Esophagus squamous epithelium (tissue), 4 donors: ENCODE results near the gene PHF23.

Experiments
- POLR2A ChIP-seq, 4 donors: fragments of 450-650 bp; IDR thresholded peaks; one replicate each; pipeline ENCODE4 v1.6.1; 2017; ENCODE audit warnings: antibody characterized with exemption in 4 of 4, mild to moderate bottlenecking in 4 of 4, moderate library complexity in 3 of 4
- TF ChIP-seq, protein P1 (sequence below), 6 experiments: fragments of 450-650 bp in 4 of 6; fragments of 200-600 bp in 2 of 6; sonication (generic) in 2 of 6; IDR thresholded peaks; one replicate each; pipeline ENCODE4 v1.5.1; 2016 to 2019; ENCODE audit warnings: antibody characterized with exemption in 6 of 6, mild to moderate bottlenecking in 4 of 6, moderate library complexity in 4 of 6

DNA sequence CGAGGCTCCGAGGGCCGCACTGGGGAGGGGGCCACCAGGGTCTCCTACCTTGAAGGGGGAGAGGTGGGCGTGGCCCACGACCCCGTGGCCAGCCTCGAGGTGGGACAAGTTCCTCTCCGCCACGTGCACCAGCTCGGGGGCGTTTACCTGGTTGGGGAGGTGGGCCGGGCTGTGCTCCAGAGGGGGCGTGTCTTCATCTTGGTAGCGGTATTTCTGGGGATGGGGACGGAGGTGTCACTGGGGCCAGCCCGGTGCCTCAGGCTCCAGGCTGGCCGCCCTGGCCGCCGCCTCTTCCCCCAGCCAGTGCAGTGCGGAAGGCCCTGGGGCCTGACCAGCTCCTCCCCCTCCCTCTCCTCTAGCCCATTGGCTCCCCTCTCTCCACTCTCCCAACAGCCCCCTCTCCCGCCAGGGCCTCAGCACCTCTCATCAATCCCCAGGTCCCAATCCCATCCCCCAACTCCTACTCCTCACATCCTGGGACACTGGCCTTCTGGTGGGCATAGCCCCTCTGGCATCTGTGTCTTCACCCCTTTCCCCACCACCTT lies 31.2 kb downstream of the PHF23 start:
- TF ChIP-seq, protein P1, sequence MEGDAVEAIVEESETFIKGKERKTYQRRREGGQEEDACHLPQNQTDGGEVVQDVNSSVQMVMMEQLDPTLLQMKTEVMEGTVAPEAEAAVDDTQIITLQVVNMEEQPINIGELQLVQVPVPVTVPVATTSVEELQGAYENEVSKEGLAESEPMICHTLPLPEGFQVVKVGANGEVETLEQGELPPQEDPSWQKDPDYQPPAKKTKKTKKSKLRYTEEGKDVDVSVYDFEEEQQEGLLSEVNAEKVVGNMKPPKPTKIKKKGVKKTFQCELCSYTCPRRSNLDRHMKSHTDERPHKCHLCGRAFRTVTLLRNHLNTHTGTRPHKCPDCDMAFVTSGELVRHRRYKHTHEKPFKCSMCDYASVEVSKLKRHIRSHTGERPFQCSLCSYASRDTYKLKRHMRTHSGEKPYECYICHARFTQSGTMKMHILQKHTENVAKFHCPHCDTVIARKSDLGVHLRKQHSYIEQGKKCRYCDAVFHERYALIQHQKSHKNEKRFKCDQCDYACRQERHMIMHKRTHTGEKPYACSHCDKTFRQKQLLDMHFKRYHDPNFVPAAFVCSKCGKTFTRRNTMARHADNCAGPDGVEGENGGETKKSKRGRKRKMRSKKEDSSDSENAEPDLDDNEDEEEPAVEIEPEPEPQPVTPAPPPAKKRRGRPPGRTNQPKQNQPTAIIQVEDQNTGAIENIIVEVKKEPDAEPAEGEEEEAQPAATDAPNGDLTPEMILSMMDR (IDR thresholded peaks at IDR 0.05): no peak
- TF ChIP-seq POLR2A (IDR thresholded peaks at IDR 0.05): no peak
